ENCODE results near the gene FES.
A peak's percentile ranks its signal among the peaks of the same experiment; 100 is the strongest.

FES gene

GRCh38 chr15:90876512-90877170 is 7.7 kb upstream of the FES start:
- no peak for DNase-seq (ENCODE audit: low spot score)

GRCh38 chr15:90877315-90877714 is 7.0 kb upstream of the FES start:
- no peak for DNase-seq (ENCODE audit: low spot score)

- DNase-seq (ENCODE audit: low spot score): no peak
These were observed 6.3 kb upstream of the FES start for GRCh38 chr15:90877996-90878395.

- DNase-seq (ENCODE audit: low spot score): no peak
These were observed 5.6 kb upstream of the FES start for GRCh38 chr15:90878660-90879059.

- DNase-seq (ENCODE audit: low spot score): no peak
These were observed 4.5 kb upstream of the FES start for GRCh38 chr15:90879730-90880366.

- DNase-seq (ENCODE audit: low spot score): no peak
These were observed 3.7 kb upstream of the FES start for GRCh38 chr15:90880381-90881145.

- DNase-seq (ENCODE audit: low spot score): no peak
These were observed 2.9 kb upstream of the FES start for GRCh38 chr15:90881181-90881977.

- no peak for DNase-seq (ENCODE audit: low spot score)
These were observed 2.2 kb upstream of the FES start for GRCh38 chr15:90881978-90882721.

- no peak for DNase-seq (ENCODE audit: low spot score)
These were observed 1.4 kb upstream of the FES start for GRCh38 chr15:90882781-90883525.

GRCh38 chr15:90883526-90883975 is 753 bp upstream of the FES start:
- DNase-seq (ENCODE audit: low spot score): no peak

GRCh38 chr15:90884719-90885431 is 571 bp downstream of the FES start:
- no peak for DNase-seq (ENCODE audit: low spot score)

GRCh38 chr15:90885432-90886290 is 1.4 kb downstream of the FES start:
- DNase-seq (ENCODE audit: low spot score): peak; percentile 80

GRCh38 chr15:90886291-90886614 is 1.9 kb downstream of the FES start:
- DNase-seq (ENCODE audit: low spot score): no peak

- no peak for DNase-seq (ENCODE audit: low spot score)
These were observed 2.8 kb downstream of the FES start for GRCh38 chr15:90887037-90887481.

- DNase-seq (ENCODE audit: low spot score): no peak
These were observed 5.0 kb downstream of the FES start for GRCh38 chr15:90889313-90889730.

- no peak for DNase-seq (ENCODE audit: low spot score)
These were observed 5.6 kb downstream of the FES start for GRCh38 chr15:90889736-90890456.

GRCh38 chr15:90890839-90891238 is 6.5 kb downstream of the FES start:
- DNase-seq (ENCODE audit: low spot score): no peak

GRCh38 chr15:90891346-90891949 is 7.1 kb downstream of the FES start:
- no peak for DNase-seq (ENCODE audit: low spot score)

Data from hematopoietic multipotent progenitor cell treated with erythropoietin and hydrocortisone succinate and interleukin-3 and kit ligand, for 15 days (in vitro differentiated cells).